GM23248 (cell line): Measurements from ENCODE around the gene PRKCB.

Experiments used
- EZH2 ChIP-seq: fragments of 200-600 bp; sonication (generic); IDR thresholded peaks from 2 replicates; pipeline ENCODE4 v1.6.1; 2018; ENCODE audit warnings: antibody characterized with exemption, mild to moderate bottlenecking; ENCODE audit not compliant: insufficient read depth, poor library complexity, severe bottlenecking
- EZH2phosphoT487 ChIP-seq: fragments of 200-600 bp; sonication (generic); IDR thresholded peaks from 2 replicates; pipeline ENCODE4 v1.6.1; 2018; ENCODE audit warnings: antibody characterized with exemption, moderate library complexity, mild to moderate bottlenecking, low read depth; ENCODE audit not compliant: insufficient read depth

DNA sequence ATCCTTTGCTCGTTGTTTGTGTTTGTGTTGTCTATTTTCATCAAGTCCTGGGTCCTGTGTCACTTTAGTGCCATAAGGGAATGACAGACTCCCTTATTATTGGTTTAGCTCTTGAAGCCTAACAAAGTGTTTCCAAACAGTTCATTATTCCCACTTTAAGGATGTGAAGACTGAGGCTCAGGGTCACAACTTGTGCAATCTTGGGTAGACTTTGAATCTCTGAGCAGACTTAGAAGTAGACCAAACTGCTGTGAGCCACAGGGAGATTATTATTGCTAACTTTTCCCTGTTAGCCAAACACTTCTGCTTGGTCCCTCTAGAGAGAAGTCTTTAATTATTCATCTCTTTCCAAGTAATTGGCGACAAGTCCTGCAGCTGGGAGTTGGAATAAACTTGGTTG, 31.8 kb downstream of the PRKCB start:
- TF ChIP-seq EZH2phosphoT487 (no peak), EZH2 (no peak)
